Measurements from ENCODE around the gene SAPCD2.

Gene SAPCD2

DNA sequence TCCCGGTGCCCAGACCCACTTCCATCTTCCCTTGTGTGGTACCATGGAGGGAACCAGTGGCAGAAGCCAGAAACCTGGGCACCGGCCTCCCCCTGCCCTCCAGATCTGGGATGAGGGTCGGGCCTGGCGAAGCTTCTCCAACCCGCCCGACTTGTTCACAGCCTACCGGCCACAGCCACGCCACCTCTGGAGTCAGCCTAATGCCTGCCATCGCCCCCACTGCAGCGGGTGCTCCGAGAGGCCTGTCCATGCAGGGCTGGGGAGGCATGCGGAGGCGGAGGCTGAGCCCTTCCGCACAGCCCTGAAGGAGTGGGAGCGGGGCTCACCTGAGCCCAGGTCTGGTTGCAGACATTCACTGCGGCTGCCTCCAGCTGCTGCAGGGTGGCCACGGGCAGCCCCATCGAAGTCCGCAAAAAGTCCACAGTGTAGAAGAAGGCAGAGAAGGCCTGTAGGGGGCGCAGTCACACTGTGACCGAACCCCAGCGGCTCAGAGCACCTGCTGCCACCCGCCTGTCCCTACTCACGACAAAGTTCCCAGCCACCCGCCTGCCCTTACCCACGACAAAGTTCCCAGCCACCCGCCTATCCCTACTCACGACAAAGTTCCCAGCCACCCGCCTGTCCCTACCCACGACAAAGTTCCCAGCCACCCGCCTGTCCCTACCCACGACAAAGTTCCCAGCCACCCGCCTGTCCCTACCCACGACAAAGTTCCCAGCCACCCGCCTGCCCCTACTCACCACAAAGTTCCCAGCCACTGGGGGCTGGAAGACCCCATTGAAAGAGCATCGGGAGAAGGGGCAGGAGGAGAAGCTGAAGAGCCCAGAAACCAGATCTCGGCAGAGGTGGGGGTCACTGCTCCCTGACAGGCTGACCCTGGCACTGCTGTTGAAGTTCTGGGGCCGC lies 20.6 kb downstream of the SAPCD2 start:
- POLR2A ChIA-PET, result interaction anchor here (0.9 to 1.3 kb wide), 2 partner anchors 36 to 173 kb away, joined by 3 read pairs; no protein-coding TSS in a partner anchor
- peak; percentile 78 for DNase-seq (ENCODE audit: extremely low spot score)
- CTCF ChIA-PET, result interaction anchor here (0.8 to 2.0 kb wide), 7 partner anchors 11 to 177 kb away, joined by 3 to 14 read pairs (median 6); partner anchors contain the start of genes RNF224 and SAPCD2
- no peak for TF ChIP-seq FOXK2 (IDR thresholded peaks at IDR 0.05)
- no peak for TF ChIP-seq NFRKB (IDR thresholded peaks at IDR 0.05)
- TF ChIP-seq SUZ12 (IDR thresholded peaks at IDR 0.05), result no peak
- TF ChIP-seq L3MBTL2 (conservative IDR thresholded peaks at IDR 0.05), result no peak
- TF ChIP-seq FOXA1 (IDR thresholded peaks at IDR 0.05), result no peak
- TF ChIP-seq CTBP1 (IDR thresholded peaks at IDR 0.05; ENCODE audit: borderline replicate concordance), result no peak
- TF ChIP-seq ZNF384 (IDR thresholded peaks at IDR 0.05), result no peak
- no peak for TF ChIP-seq HDGF (IDR thresholded peaks at IDR 0.05; ENCODE audit: borderline replicate concordance)
- TF ChIP-seq ELF4 (IDR thresholded peaks at IDR 0.05), result no peak

DNA sequence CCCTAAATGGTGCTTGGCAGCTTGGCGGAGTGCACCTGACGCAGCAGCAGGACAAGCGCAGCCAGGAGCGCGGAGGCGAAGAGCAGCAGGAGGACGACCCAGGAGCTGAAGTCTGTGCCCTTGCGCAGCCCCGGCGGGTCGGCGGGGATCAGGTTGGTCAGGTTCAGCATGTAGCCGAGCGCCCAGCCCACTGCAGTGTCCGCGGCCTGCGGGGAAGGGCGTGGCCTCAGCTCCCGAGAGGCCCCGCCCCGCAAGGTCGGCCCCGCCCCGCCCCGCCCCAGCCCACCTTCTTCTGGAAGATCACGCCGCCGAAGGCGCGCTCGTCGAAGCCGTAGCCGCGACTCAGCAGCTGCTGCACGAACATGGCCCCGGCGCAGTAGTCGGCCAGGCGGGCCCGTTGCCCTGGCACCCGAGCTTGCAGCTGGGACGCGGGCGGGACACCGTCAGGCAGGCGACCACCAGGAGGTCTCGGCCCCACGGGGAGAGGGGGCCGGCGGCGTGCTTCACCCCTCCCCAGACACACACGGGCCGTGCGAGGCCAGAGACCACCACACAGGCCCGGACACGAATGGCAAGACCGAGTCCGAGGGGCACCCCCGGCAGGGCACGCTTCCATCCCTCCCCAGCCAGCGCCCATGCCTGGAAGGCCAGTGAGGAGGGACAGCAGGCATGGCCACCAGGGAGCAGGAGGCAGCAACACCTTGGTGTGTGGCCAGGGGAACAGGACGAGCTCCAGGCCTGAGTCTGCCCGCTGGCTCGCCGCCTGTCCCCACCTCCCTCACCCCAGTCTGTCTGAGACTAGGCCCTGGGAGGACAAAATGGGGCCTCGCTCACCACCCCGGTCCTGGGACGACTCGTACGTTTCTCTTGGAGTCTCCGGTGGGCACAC lies 21.5 kb downstream of the SAPCD2 start:
- TF ChIP-seq ARNT (IDR thresholded peaks at IDR 0.05) (no peak), TARDBP (IDR thresholded peaks at IDR 0.05) (no peak), ZNF384 (IDR thresholded peaks at IDR 0.05) (no peak), LEF1 (IDR thresholded peaks at IDR 0.05; ENCODE audit: borderline replicate concordance) (no peak), FOXK2 (IDR thresholded peaks at IDR 0.05) (no peak), HDGF (IDR thresholded peaks at IDR 0.05; ENCODE audit: borderline replicate concordance) (no peak), SUZ12 (IDR thresholded peaks at IDR 0.05) (no peak), BHLHE40 (IDR thresholded peaks at IDR 0.05; ENCODE audit: borderline replicate concordance) (no peak), CTBP1 (IDR thresholded peaks at IDR 0.05; ENCODE audit: borderline replicate concordance) (no peak), NFRKB (IDR thresholded peaks at IDR 0.05) (no peak), SP1 (IDR thresholded peaks at IDR 0.05) (no peak)
- CTCF ChIA-PET, result interaction anchor here (0.7 to 2.0 kb wide), 10 partner anchors 12 to 178 kb away, joined by 3 to 14 read pairs (median 3); partner anchors contain the start of genes RNF224 and SAPCD2
- peak; percentile 52 for DNase-seq (ENCODE audit: extremely low spot score)
- POLR2A ChIA-PET, result interaction anchor here (0.6 to 1.3 kb wide), 4 partner anchors 15 to 174 kb away, joined by 3 to 5 read pairs (median 3); partner anchors contain the start of gene SAPCD2

DNA sequence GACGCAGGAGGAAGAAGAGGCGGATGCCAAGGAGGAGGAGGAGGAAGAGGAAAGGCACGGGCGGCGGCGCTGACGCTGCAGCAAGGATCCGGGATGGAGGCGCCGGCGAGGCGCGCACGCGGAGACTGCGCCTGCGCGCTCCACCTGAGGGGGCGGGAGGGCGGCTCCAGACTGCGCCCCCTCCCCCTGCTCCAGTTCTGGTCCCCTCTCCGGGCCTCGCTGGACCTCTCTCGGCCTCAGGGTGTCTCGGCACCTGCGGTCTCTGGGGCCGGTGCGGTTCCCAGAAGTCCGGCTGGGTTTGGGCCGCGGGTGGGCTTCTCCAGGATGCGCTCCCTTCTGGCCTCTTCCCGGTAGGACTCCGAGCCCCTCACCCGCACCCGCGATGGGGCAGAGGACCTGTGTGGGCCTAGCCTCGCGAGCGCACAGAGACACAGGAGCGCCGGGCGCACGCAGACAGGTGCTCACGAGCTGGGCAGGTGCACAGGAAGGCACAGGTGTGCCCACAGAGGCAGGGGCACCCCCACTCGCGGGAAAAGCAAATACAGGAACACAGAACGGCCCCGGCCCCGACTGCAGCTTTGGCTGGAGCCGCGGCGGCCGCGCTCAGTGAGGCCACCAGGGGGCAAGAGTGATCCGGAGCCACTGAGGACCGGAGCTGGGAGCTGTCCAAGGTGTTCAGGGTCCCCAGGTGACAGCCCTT lies 24.1 kb downstream of the SAPCD2 start, which contains the start of gene NPDC1:
TSS of gene NPDC1 (minus strand) at position 90 of the 700 bp plus-strand sequence. CDS start 188 bp downstream, outside the sequence.
- peak; percentile 93 for DNase-seq (ENCODE audit: extremely low spot score)
- peak; percentile 65; the same call in 1 of the 2 replicates for TF ChIP-seq L3MBTL2 (conservative IDR thresholded peaks at IDR 0.05)
- TF ChIP-seq, protein P1, sequence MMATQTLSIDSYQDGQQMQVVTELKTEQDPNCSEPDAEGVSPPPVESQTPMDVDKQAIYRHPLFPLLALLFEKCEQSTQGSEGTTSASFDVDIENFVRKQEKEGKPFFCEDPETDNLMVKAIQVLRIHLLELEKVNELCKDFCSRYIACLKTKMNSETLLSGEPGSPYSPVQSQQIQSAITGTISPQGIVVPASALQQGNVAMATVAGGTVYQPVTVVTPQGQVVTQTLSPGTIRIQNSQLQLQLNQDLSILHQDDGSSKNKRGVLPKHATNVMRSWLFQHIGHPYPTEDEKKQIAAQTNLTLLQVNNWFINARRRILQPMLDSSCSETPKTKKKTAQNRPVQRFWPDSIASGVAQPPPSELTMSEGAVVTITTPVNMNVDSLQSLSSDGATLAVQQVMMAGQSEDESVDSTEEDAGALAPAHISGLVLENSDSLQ (IDR thresholded peaks at IDR 0.05), result no peak
- ChIA-PET POLR2A (interaction anchor here (0.7 to 1.2 kb wide), 3 partner anchors 24 to 196 kb away, joined by 3 read pairs; partner anchors contain the start of genes MAN1B1 and SAPCD2), CTCF (interaction anchor here (0.7 to 1.8 kb wide), 14 partner anchors 10 to 284 kb away, joined by 3 to 17 read pairs (median 6); partner anchors contain the start of genes MAN1B1 and SAPCD2)

DNA sequence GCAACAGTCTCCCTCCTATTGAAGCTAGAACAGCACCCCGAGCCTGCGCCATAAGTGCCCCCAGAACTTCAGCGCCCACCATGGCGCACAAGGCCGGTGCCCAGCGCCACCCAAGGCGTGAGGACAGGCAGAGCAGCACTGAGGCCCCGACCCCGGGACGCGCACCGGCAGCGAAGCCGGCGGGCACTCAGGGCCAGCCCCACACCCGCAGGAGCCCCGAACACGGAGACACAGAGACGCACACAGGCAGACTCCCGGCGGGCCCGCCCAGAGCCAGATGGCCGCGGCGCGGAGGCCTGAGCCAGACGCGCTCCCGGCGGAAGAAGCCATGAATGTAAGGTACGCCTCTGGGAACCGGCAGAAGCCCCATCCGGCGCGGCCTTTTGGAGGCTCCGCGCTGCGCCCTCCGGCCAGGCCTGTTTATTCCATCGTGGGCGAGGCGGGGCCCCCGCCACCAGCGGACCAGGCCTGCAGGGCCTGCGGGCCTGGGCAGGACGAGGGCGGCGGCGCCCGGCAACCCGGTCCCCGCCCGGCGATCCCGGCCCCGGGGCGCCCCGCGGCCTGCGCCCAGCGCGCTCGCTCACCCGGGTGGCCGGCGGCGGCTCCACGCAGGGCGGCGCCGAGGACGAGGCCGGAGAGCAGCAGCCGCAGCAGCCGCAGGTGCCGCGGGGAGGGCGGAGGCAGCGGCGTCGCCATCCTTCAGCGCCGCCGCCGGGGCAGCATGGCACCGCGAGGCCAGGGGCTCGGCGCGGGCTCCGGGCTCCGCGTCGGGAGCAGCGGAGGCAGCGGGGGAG lies 24.9 kb downstream of the SAPCD2 start:
- CTCF ChIA-PET, result interaction anchor here (2.5 kb wide), 1 partner anchor 10 kb away, joined by 13 read pairs; no protein-coding TSS in a partner anchor
- no peak for TF ChIP-seq FOXA1 (IDR thresholded peaks at IDR 0.05)
- TF ChIP-seq FOXM1 (IDR thresholded peaks at IDR 0.05; ENCODE audit: borderline replicate concordance), result no peak
- TF ChIP-seq ZNF384 (IDR thresholded peaks at IDR 0.05), result no peak
- no peak for TF ChIP-seq SUZ12 (IDR thresholded peaks at IDR 0.05)
- TF ChIP-seq SP1 (IDR thresholded peaks at IDR 0.05), result no peak
- no peak for TF ChIP-seq FOXK2 (IDR thresholded peaks at IDR 0.05)
- no peak; the same call in 1 of the 2 replicates for TF ChIP-seq L3MBTL2 (conservative IDR thresholded peaks at IDR 0.05)
- no peak for TF ChIP-seq BHLHE40 (IDR thresholded peaks at IDR 0.05; ENCODE audit: borderline replicate concordance)
- peak; percentile 61 for DNase-seq (ENCODE audit: extremely low spot score)
- POLR2A ChIA-PET, result no interaction called here

DNA sequence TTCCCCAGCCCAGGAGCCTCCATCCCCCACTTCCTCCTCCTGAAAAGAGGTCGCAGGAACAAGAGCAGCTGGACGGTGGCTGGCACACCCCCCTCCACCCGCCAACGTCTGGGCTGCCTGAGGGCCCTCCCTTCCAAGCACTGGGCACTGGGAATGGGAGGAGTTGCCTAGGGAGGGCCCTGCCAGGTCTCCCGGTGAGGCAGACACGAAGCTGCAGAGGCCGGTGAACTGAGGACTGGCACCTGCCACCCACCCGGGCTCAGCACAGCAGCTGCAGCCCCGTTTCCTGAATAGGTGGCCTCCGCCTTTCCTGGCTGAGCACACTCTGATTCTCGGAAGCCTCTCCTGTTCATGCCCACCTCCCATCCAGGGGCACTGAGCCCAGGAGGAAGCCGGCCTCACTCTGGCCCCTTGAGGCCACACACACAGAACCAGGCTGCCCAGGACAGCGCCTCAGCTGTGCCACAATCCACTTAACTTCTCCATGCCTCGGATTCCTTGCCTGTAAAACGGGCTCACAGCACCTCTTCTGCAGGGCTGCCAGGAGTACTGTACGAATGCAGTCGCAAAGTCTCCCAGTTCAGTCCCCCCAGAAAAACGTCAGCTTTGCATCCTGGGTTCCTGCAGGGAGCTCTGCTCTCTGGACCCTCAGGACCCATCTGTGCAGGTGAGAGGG lies 25.7 kb downstream of the SAPCD2 start:
- TF ChIP-seq FOXA1 (IDR thresholded peaks at IDR 0.05) (no peak), TARDBP (IDR thresholded peaks at IDR 0.05) (no peak)
- no peak for DNase-seq (ENCODE audit: extremely low spot score)
- POLR2A ChIA-PET, result interaction anchor here (1.1 kb wide), 1 partner anchor 15 kb away, joined by 4 read pairs; no protein-coding TSS in a partner anchor
- CTCF ChIA-PET, result interaction anchor here (2.5 kb wide), 1 partner anchor 9 kb away, joined by 13 read pairs; no protein-coding TSS in a partner anchor
